Esophagus muscularis mucosa (tissue), 4 donors: ENCODE data around the gene SORCS2. TPM values are rescaled to one million over a fixed set of nuclear protein-coding genes. Genes with fewer than 3 reads are reported as not detected.

Source experiments
- DNase-seq: peaks from one replicate; pipeline ENCODE4 v3.0.0-alpha.2; 2017; ENCODE audit errors: extremely low spot score
- H3K27ac ChIP-seq, 4 donors: fragments of 200-600 bp; sonication (generic); replicated peaks in 1 of 4; 1 replicate in 3 of 4; 2 replicates in 1 of 4; pipeline ENCODE4 v1.5.1; 2016 to 2019; ENCODE audit warnings: mild to moderate bottlenecking in 1 of 4
- H3K27me3 ChIP-seq, 4 donors: fragments of 200-600 bp; sonication (generic); one replicate each; pipeline versions ENCODE4 v1.5.1 to v1.6.0; 2016 to 2019
- H3K36me3 ChIP-seq, 4 donors: fragments of 200-600 bp; sonication (generic); one replicate each; pipeline ENCODE4 v1.5.1; 2016 to 2019
- H3K4me1 ChIP-seq, 4 donors: fragments of 200-600 bp; sonication (generic); one replicate each; pipeline ENCODE4 v1.5.1; 2016 to 2019
- H3K4me3 ChIP-seq, 4 donors: fragments of 200-600 bp; sonication (generic); 1 replicate in 2 of 4; 2 replicates in 2 of 4; pipeline ENCODE4 v1.5.1; 2016 to 2019; ENCODE audit warnings: mild to moderate bottlenecking in 4 of 4, moderate library complexity in 1 of 4
- H3K9me3 ChIP-seq, 4 donors: fragments of 200-600 bp; sonication (generic); 1 replicate in 3 of 4; 2 replicates in 1 of 4; pipeline ENCODE4 v1.5.1; 2016 to 2019
- EP300 ChIP-seq: sonication (generic); formaldehyde crosslinking; IDR thresholded peaks from one replicate; pipeline ENCODE4 v1.6.1; 2017; ENCODE audit warnings: antibody characterized with exemption
- POLR2A ChIP-seq: fragments of 450-650 bp; IDR thresholded peaks from one replicate; pipeline ENCODE4 v1.6.1; 2017; ENCODE audit warnings: antibody characterized with exemption, moderate library complexity, mild to moderate bottlenecking, low read depth
- POLR2AphosphoS5 ChIP-seq, 2 donors: sonication (generic); formaldehyde crosslinking; IDR thresholded peaks; one replicate each; pipeline ENCODE4 v1.6.1; 2017; ENCODE audit warnings: antibody characterized with exemption in 2 of 2
- WGBS: methylation state at CpG from one replicate; pipeline ENCODE4 v1.1.5; 2018; 5-methylcytosine and 5-hydroxymethylcytosine counted together
- intact Hi-C: fragments of 100-400 bp; cut with DNase I; formaldehyde crosslinking; loops from one replicate; pipeline ENCODE4 v1.15.1; 2023
- total RNA-seq, 4 donors: library from RNA; depleted of rRNA; stranded (reverse); fragments of >200 nt; gene quantifications; one replicate each; pipeline versions ENCODE4 v1.1.0 to v1.2.1, GENCODE V29; 2016
- TF ChIP-seq, protein P1 (sequence below), 3 experiments: fragments of 200-600 bp in 2 of 3; fragments of 450-650 bp in 1 of 3; sonication (generic) in 2 of 3; IDR thresholded peaks; one replicate each; pipeline ENCODE4 v1.5.1; 2017 to 2019; ENCODE audit warnings: antibody characterized with exemption in 3 of 3, mild to moderate bottlenecking in 2 of 3, moderate library complexity in 1 of 3

SORCS2 gene
- total RNA-seq, 4 donors from 2014 or later: 3.3 to 10.1 (median 4.3) TPM

DNA sequence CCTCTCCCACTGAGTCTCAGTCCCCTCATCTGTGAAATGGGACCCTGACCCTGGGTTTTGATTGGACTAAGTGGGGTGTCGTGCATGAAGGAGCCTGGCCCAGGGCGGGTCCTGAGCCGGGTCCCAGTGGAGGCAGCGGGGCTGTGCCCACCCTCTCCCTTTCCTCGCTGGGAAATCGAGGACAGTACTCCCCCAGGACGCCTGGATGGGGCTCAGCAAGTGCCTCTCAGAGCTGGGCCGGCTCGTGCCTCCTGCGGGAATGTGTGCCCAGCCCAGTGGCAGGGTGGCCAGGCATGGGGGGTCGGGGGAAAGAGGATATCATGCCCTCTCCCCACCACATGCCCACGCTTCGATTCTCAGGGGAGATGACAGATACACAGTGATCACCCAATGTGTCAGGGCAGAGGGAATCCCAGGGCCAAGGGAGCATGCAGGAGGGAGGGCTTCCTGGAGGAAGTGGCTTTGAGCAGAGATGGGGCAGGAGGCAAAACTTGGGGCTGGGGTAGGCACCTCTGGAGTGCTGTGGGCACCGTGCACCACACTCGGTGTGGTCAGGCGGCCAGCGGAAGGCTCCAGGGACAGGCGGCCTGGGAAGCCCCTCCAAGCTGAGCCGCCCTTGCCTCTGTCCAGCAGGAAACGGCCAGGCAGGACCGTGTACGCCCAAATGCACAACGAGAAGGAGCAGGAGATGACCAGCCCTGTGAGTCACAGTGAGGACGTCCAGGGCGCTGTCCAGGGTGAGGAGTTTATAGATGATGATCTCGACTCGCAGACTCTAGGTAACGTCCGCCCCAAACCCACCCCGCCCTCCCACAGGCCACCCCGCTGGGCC lies 544.3 kb downstream of the SORCS2 start:
- Histone ChIP-seq H3K27ac (no peak overlapping the region), H3K27me3 (no peaks in the 10 kb centered on the region), H3K9me3 (peaks cover 0 to 4% (median 0%) of the 10 kb centered on the region in 4 donors), H3K4me1 (no peaks in the 10 kb centered on the region), H3K4me3 (no peak overlapping the region), H3K36me3 (peaks cover 0 to 32% (median 14%) of the 10 kb centered on the region in 4 donors)
- DNase-seq: no peak
- 82% methylated on average over 22 of the region's 31 CpGs for WGBS
- TF ChIP-seq EP300 (no peak), POLR2A (no peak), POLR2AphosphoS5 (IDR thresholded peaks at IDR 0.05) (no peak)
- TF ChIP-seq, protein P1, sequence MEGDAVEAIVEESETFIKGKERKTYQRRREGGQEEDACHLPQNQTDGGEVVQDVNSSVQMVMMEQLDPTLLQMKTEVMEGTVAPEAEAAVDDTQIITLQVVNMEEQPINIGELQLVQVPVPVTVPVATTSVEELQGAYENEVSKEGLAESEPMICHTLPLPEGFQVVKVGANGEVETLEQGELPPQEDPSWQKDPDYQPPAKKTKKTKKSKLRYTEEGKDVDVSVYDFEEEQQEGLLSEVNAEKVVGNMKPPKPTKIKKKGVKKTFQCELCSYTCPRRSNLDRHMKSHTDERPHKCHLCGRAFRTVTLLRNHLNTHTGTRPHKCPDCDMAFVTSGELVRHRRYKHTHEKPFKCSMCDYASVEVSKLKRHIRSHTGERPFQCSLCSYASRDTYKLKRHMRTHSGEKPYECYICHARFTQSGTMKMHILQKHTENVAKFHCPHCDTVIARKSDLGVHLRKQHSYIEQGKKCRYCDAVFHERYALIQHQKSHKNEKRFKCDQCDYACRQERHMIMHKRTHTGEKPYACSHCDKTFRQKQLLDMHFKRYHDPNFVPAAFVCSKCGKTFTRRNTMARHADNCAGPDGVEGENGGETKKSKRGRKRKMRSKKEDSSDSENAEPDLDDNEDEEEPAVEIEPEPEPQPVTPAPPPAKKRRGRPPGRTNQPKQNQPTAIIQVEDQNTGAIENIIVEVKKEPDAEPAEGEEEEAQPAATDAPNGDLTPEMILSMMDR (IDR thresholded peaks at IDR 0.05): no peak
- intact Hi-C loops: no loop called here

DNA sequence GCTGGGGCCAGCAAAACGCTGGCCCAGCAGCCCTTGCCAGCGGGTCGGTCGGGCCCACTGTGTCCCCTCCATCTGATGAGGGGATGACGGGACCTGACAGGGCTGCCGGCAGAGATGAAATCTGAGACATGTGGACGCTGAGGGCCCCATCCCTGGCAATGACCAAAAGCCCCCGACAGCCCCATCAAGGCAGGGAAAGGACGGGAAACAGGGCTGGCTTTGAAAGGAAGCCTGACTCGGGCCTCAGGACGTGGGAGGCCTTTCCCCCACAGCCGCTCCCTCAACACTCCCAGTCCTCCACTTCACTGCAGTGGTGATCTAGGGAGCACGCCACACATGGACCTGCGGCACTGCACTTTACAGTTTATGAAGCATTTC lies 544.9 kb downstream of the SORCS2 start:
- TF ChIP-seq POLR2A (no peak), EP300 (no peak), POLR2AphosphoS5 (IDR thresholded peaks at IDR 0.05) (no peak)
- TF ChIP-seq, protein P1 (IDR thresholded peaks at IDR 0.05): no peak
- no peak for DNase-seq
- H3K27ac ChIP-seq: no peak overlapping the region
- H3K36me3 ChIP-seq: peaks cover 0 to 32% (median 14%) of the 10 kb centered on the region in 4 donors
- H3K4me1 ChIP-seq: no peaks in the 10 kb centered on the region
- no peaks in the 10 kb centered on the region for H3K27me3 ChIP-seq
- intact Hi-C loops: no loop called here
- peaks cover 0 to 4% (median 0%) of the 10 kb centered on the region in 4 donors for H3K9me3 ChIP-seq
- whole genome bisulfite sequencing: 81% methylated on average over 14 of the region's 14 CpGs
- no peak overlapping the region for H3K4me3 ChIP-seq

DNA sequence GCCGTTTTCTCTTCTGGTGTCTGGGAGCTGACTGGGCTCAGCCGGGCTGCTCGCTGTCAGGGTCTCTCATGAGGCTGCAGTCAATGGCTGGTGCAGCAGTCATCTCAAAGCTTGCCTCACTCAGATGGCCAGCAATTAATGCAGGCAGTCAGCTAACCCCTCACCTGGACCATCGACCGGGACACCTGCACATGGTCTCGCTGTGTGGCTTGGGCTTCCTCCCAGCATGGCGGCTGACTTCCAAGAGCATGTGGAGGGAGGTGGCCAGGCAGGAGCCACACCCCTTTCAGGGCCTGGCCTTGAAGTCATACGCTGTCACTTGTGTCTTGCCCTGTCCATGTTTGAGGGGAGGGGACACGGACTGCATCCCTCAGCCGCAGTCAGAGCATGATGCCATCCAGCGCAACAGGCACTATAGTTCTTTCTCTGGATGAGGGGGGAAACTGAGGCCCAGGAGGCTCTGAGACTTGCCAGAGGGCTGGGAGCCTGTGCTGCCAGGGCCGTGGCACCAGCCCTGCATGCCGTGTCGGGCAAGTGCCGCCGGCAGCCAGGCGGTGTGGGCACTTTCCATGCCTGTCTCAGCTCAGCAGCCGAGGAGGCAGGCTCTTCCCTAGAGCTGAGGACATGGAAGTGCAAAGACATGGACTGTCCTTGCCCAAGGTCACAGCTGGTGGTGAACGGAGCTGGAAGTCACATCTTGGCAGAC lies 545.6 kb downstream of the SORCS2 start:
- intact Hi-C loops: no loop called here
- peaks cover 0 to under 1% (median 0%) of the 10 kb centered on the region in 4 donors for H3K4me1 ChIP-seq
- no peak overlapping the region for H3K27ac ChIP-seq
- no peaks in the 10 kb centered on the region for H3K27me3 ChIP-seq
- peaks cover 0 to 4% (median 0%) of the 10 kb centered on the region in 4 donors for H3K9me3 ChIP-seq
- TF ChIP-seq EP300: no peak
- no peak for TF ChIP-seq POLR2A
- TF ChIP-seq, protein P1 (IDR thresholded peaks at IDR 0.05): no peak
- no peak for TF ChIP-seq POLR2AphosphoS5 (IDR thresholded peaks at IDR 0.05)
- H3K36me3 ChIP-seq: peaks cover 0 to 32% (median 14%) of the 10 kb centered on the region in 4 donors
- no peak for DNase-seq
- 96% methylated on average over 10 of the region's 19 CpGs for WGBS
- no peak overlapping the region for H3K4me3 ChIP-seq

- intact Hi-C loops: no loop called here
- no peak for TF ChIP-seq POLR2AphosphoS5 (IDR thresholded peaks at IDR 0.05)
- TF ChIP-seq, protein P1 (IDR thresholded peaks at IDR 0.05): no peak
- no peak for TF ChIP-seq POLR2A
- TF ChIP-seq EP300: no peak
- H3K9me3 ChIP-seq: peaks cover 0 to 4% (median 0%) of the 10 kb centered on the region in 4 donors
- no peak overlapping the region for H3K27ac ChIP-seq
- peaks cover 0 to 32% (median 12%) of the 10 kb centered on the region in 4 donors for H3K36me3 ChIP-seq
- no peaks in the 10 kb centered on the region for H3K27me3 ChIP-seq
- no peak for DNase-seq
- no peak overlapping the region for H3K4me3 ChIP-seq
- peaks cover 0 to 7% (median 7%) of the 10 kb centered on the region in 4 donors for H3K4me1 ChIP-seq
- WGBS: 95% methylated on average over 25 of the region's 32 CpGs
These were observed 546.2 kb downstream of the SORCS2 start for GRCh38 chr4:7738458-7739076.
